Activated naive CD4-positive, alpha-beta T cell treated with anti-CD3 and anti-CD28 coated beads for 36 hours (primary cell): ENCODE measurements around the gene PLXNA2. TPM values are rescaled to one million over a fixed set of nuclear protein-coding genes. Genes with fewer than 3 reads are reported as not detected.

Experiments used
- CTCF ChIA-PET: fragments of 350-600 bp; sonication (Branson Sonifier 250); formaldehyde crosslinking; loops from one replicate; lab custom pipeline; 2021; ENCODE audit warnings: antibody characterized with exemption; lab: Charles Lee
- DNase-seq: peaks from one replicate; pipeline ENCODE4 v3.0.0-alpha.2; 2020
- H3K27ac Mint-ChIP-seq: one replicate; pipeline ENCODE4 v1.8.0; 2021; ENCODE audit warnings: mild to moderate bottlenecking, mixed read lengths
- H3K27me3 Mint-ChIP-seq: one replicate; pipeline ENCODE4 v1.8.0; 2021; ENCODE audit warnings: low read depth, mixed read lengths
- H3K36me3 Mint-ChIP-seq: one replicate; pipeline ENCODE4 v1.8.0; 2021; ENCODE audit warnings: low read depth, mixed read lengths
- H3K4me1 Mint-ChIP-seq: one replicate; pipeline ENCODE4 v1.8.0; 2021; ENCODE audit warnings: low read depth, mixed read lengths
- H3K4me3 Mint-ChIP-seq: one replicate; pipeline ENCODE4 v1.8.0; 2021; ENCODE audit warnings: mild to moderate bottlenecking, moderate library complexity, mixed read lengths
- H3K9me3 Mint-ChIP-seq: one replicate; pipeline ENCODE4 v1.8.0; 2021; ENCODE audit warnings: mixed read lengths
- intact Hi-C: fragments of 100-400 bp; cut with micrococcal nuclease; formaldehyde crosslinking; loops from one replicate; pipeline ENCODE4 v1.15.1; 2023
- total RNA-seq, 2 experiments: library from RNA; stranded (reverse); gene quantifications; one replicate each; pipeline ENCODE4 v1.2.3, GENCODE V29; 2021

PLXNA2 gene
- total RNA-seq, 2 experiments from 2014 or later: 0.26 to 0.35 TPM

DNA sequence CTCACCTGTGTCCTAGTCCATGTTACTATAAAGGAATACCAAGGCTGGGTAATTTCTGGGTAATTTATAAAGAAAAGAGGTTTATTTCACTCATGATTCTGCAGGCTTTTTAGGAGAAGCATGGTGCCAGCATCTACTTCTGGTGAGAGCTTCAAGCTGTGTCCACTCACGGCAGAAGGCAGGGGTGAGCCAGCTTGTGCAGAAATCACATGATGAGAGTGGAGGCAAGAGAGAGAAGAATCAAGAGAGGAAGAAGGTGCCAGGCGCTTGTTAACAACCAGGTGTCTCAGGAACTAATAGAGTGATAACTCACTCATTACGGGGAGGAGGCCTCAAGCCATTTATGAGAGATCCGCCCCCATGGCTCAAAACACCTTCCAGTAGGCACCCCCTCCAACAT, 265.7 kb downstream of the PLXNA2 start:
- Mint-ChIP-seq H3K27ac (no peak overlapping the region), H3K4me1 (no peaks in the 10 kb centered on the region), H3K36me3 (no peaks in the 10 kb centered on the region), H3K27me3 (peaks cover 5% of the 10 kb centered on the region), H3K9me3 (no peaks in the 10 kb centered on the region), H3K4me3 (no peak overlapping the region)
- intact Hi-C loops: no loop called here
- CTCF ChIA-PET: no interaction called here
- no peak for DNase-seq

DNA sequence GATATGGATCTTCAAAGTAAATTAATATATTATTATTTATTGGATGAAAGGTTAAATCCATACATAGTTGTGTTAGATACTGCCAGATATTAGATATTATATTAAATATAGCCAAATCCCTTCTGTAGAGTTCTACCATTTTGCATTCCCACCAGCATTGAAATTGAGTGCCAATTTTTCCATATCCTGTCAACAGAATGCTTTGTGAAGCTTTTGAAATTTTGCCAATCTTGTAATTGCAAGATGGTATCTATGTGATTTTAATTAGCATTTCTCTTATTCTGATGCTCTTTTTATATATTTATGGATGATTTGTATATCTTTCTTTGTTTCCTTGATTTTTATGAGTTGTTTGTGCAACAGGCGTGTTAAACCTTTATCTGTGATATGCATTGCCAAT, 266.3 kb downstream of the PLXNA2 start:
- Mint-ChIP-seq H3K27ac (no peak overlapping the region), H3K4me1 (no peaks in the 10 kb centered on the region), H3K27me3 (peaks cover 9% of the 10 kb centered on the region), H3K36me3 (no peaks in the 10 kb centered on the region), H3K4me3 (no peak overlapping the region), H3K9me3 (no peaks in the 10 kb centered on the region)
- intact Hi-C loops: no loop called here
- CTCF ChIA-PET: no interaction called here
- no peak for DNase-seq

DNA sequence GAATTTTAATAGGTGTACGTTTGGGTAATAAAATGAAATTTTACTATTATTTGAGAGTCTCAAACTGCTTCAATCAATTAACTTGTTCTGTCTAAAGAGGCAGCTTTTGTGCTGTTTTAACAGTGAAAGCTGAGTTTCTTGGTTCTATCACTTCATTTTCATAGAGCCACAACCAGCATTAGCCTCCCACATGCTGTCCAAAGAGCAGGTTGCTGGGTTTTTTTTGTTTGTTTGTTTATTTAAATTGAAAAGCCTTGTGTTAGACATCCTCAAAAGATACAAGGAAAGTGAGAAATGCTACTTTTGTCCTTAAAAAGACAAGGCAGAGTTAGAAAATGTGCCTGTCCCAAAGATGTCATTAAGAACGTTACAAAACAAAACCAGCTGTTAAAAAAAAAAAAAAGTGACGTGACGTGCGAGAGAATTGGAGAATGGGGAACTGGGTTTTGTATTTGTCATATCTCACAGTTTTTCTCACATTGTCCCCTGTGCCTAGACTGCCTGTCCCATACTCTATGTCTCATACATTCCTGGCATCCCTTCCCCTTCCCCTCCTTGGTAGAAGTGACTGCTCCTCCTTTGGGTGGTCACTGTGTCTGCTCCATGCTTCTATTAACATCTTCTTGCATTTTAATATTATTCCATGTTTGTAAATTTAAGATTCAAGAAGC, 270.2 kb downstream of the PLXNA2 start:
- Mint-ChIP-seq H3K9me3 (no peaks in the 10 kb centered on the region), H3K36me3 (no peaks in the 10 kb centered on the region), H3K4me3 (no peak overlapping the region), H3K27me3 (peaks cover 10% of the 10 kb centered on the region), H3K27ac (no peak overlapping the region), H3K4me1 (no peaks in the 10 kb centered on the region)
- intact Hi-C loops: no loop called here
- no peak for DNase-seq
- CTCF ChIA-PET: interaction anchor here (0.7 to 1.3 kb wide), 4 partner anchors 14 to 88 kb away, joined by 3 to 6 read pairs (median 4); no protein-coding TSS in a partner anchor

DNA sequence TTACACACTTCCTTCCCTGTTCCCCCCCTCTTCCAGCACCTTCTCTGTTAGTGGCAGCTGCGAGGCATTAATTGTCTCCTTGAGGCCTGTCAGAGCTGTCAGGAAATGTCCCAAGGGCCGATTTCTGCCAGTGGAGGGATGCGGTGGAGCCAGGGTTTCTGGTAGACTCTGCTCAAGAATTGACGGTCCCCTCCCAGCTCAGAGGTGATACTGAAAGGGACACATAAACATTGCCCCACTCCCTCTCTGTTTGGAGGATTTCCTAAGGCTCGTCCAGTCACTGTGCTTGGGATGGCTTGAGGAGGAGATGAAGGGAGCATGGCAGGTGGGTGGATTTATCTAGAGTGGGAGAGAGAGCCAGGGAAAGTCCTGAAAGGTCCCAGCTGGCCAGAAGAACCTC, 271.8 kb downstream of the PLXNA2 start:
- intact Hi-C loops: no loop called here
- DNase-seq: no peak
- Mint-ChIP-seq H3K4me3 (no peak overlapping the region), H3K9me3 (no peaks in the 10 kb centered on the region), H3K27me3 (peaks cover 10% of the 10 kb centered on the region), H3K4me1 (no peaks in the 10 kb centered on the region), H3K27ac (no peak overlapping the region), H3K36me3 (no peaks in the 10 kb centered on the region)
- CTCF ChIA-PET: interaction anchor here (0.6 to 1.0 kb wide), 2 partner anchors 35 to 87 kb away, joined by 4 read pairs; no protein-coding TSS in a partner anchor
